Astrocyte (in vitro differentiated cells and primary cell): Measurements from ENCODE around the gene RCCD1.

ENCODE experiments used
- EZH2 ChIP-seq: IDR thresholded peaks from 2 replicates; pipeline ENCODE4 v1.6.1; 2012; ENCODE audit warnings: mild to moderate bottlenecking, low read length, inconsistent platforms; ENCODE audit not compliant: insufficient read depth
- TF ChIP-seq, protein P1 (sequence below): IDR thresholded peaks from 2 replicates; pipeline ENCODE4 v1.5.1; 2011; ENCODE audit warnings: low read depth, mild to moderate bottlenecking, inconsistent platforms, low read length, moderate library complexity; ENCODE audit not compliant: insufficient read depth

DNA sequence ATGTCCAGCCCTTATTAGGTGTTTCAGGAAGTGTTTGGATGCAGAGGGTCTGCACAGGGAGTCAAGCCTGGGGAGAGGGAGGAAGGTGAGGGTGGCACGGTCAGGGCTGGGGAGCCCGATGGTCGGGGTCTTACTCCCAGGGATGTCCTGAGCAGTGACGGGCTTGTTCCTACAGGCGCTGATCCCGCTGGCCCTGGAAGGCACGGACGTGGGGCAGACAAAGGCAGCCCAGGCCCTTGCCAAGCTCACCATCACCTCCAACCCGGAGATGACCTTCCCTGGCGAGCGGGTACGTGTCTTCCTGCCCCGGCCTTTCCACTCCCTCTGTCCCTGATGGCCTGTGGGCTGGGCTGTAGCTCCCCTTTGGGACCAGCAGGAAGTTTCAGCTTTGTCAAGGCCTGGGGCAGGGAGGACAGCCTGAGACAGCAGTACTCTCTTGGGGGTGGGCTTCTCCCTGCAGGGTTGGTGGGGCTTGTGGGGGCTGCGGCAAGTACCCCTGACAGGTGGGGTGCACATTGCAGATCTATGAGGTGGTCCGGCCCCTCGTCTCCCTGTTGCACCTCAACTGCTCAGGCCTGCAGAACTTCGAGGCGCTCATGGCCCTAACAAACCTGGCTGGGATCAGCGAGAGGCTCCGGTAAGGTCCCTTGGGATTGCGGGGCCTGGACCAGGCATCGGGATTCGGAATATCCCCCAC is 4.6 kb upstream of the RCCD1 start:
- TF ChIP-seq, protein P1, sequence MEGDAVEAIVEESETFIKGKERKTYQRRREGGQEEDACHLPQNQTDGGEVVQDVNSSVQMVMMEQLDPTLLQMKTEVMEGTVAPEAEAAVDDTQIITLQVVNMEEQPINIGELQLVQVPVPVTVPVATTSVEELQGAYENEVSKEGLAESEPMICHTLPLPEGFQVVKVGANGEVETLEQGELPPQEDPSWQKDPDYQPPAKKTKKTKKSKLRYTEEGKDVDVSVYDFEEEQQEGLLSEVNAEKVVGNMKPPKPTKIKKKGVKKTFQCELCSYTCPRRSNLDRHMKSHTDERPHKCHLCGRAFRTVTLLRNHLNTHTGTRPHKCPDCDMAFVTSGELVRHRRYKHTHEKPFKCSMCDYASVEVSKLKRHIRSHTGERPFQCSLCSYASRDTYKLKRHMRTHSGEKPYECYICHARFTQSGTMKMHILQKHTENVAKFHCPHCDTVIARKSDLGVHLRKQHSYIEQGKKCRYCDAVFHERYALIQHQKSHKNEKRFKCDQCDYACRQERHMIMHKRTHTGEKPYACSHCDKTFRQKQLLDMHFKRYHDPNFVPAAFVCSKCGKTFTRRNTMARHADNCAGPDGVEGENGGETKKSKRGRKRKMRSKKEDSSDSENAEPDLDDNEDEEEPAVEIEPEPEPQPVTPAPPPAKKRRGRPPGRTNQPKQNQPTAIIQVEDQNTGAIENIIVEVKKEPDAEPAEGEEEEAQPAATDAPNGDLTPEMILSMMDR: no peak
- TF ChIP-seq EZH2: no peak
